ENCODE measurements around the gene DCTN3.
A peak's percentile ranks its signal among the peaks of the same experiment; 100 is the strongest.

The DCTN3 gene

GRCh38 chr9:34582787-34583186 is 37.5 kb downstream of the DCTN3 start:
- Histone ChIP-seq H3K36me3 (ENCODE audit: control insufficient read depth in 5 of 5, insufficient read depth in 5 of 5, low read length in 5 of 5) (peaks cover 0 to 5% (median 2%) of the 10 kb centered on the region in 5 donors), H3K27me3 (ENCODE audit: control insufficient read depth in 5 of 5, insufficient read depth in 4 of 5, low read length in 5 of 5) (peaks cover 0 to 30% (median 16%) of the 10 kb centered on the region in 5 donors), H3K4me3 (ENCODE audit: low read depth in 1 of 5, low read length in 5 of 5) (no peak overlapping the region), H3K9me3 (ENCODE audit: control insufficient read depth in 5 of 5, low read length in 5 of 5) (no peaks in the 10 kb centered on the region), H3K27ac (ENCODE audit: low read depth, low read length) (no peak overlapping the region), H3K4me1 (ENCODE audit: control insufficient read depth in 5 of 5, insufficient read depth in 5 of 5, low read length in 5 of 5) (peaks cover 0 to 58% (median 38%) of the 10 kb centered on the region in 5 donors), H3K9ac (ENCODE audit: low read length in 5 of 5) (no peak overlapping the region)

GRCh38 chr9:34581318-34581717 is 39.0 kb downstream of the DCTN3 start:
- Histone ChIP-seq H3K9ac (ENCODE audit: low read length in 5 of 5) (peak overlapping the region in 1 of 5 donors; percentile 2), H3K36me3 (ENCODE audit: control insufficient read depth in 5 of 5, insufficient read depth in 5 of 5, low read length in 5 of 5) (peaks cover 0 to 8% (median 5%) of the 10 kb centered on the region in 5 donors), H3K27me3 (ENCODE audit: control insufficient read depth in 5 of 5, insufficient read depth in 4 of 5, low read length in 5 of 5) (peaks cover 0 to 35% (median 16%) of the 10 kb centered on the region in 5 donors), H3K4me3 (ENCODE audit: low read depth in 1 of 5, low read length in 5 of 5) (no peak overlapping the region), H3K4me1 (ENCODE audit: control insufficient read depth in 5 of 5, insufficient read depth in 5 of 5, low read length in 5 of 5) (peaks cover 0 to 43% (median 25%) of the 10 kb centered on the region in 5 donors), H3K9me3 (ENCODE audit: control insufficient read depth in 5 of 5, low read length in 5 of 5) (no peaks in the 10 kb centered on the region), H3K27ac (ENCODE audit: low read depth, low read length) (no peak overlapping the region)

DNA sequence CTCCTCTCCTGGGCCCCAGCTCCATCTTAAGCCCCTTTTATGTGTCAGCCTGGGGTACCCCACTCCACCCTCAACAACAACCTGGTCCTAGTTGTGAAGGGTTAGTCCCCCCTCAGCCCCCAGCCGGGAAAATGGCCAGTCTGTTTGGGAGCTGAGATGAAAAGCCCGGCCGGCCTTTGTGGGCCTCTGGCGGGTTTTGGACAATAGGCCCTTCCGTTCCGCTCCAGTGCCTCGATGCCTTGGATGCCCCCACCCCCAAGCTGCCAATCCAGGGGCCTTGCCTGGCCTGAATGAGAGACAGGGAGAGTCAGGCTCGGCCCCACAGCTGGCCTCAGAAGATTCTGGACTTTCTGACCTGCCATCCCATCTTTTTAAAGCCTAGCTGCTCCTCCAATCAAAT is 39.9 kb downstream of the DCTN3 start:
- no peak overlapping the region for H3K4me3 ChIP-seq (ENCODE audit: low read depth in 1 of 5, low read length in 5 of 5)
- H3K9ac ChIP-seq (ENCODE audit: low read length in 5 of 5): peak overlapping the region in 2 of 5 donors; percentile 5 to 34
- H3K27ac ChIP-seq (ENCODE audit: low read depth, low read length): no peak overlapping the region
- no peaks in the 10 kb centered on the region for H3K9me3 ChIP-seq (ENCODE audit: control insufficient read depth in 5 of 5, low read length in 5 of 5)
- H3K36me3 ChIP-seq (ENCODE audit: control insufficient read depth in 5 of 5, insufficient read depth in 5 of 5, low read length in 5 of 5): peaks cover 0 to 8% (median 6%) of the 10 kb centered on the region in 5 donors
- peaks cover 0 to 29% (median 13%) of the 10 kb centered on the region in 5 donors for H3K27me3 ChIP-seq (ENCODE audit: control insufficient read depth in 5 of 5, insufficient read depth in 4 of 5, low read length in 5 of 5)
- peaks cover 0 to 33% (median 15%) of the 10 kb centered on the region in 5 donors for H3K4me1 ChIP-seq (ENCODE audit: control insufficient read depth in 5 of 5, insufficient read depth in 5 of 5, low read length in 5 of 5)

DNA sequence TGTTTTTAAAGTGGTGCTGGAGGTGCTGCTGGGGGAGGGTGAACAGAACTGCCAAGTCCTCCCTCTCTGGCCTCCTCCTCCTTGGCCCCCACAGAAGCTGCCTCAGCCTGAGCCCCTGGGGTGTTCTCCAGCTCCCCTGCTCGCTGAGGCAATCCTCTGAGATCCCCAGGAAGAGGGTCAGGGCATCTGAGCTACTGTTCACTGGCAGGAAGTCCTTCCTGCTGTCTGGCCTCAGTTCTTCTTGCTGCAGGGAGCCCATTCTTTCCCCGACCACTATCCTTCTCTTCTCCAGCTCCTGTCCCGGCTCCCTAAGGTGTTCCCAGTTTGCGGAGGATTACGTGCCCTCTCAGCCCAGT is 40.5 kb downstream of the DCTN3 start:
- H3K9me3 ChIP-seq (ENCODE audit: control insufficient read depth in 5 of 5, low read length in 5 of 5): no peaks in the 10 kb centered on the region
- peaks cover 0 to 10% (median 6%) of the 10 kb centered on the region in 5 donors for H3K36me3 ChIP-seq (ENCODE audit: control insufficient read depth in 5 of 5, insufficient read depth in 5 of 5, low read length in 5 of 5)
- H3K4me1 ChIP-seq (ENCODE audit: control insufficient read depth in 5 of 5, insufficient read depth in 5 of 5, low read length in 5 of 5): peaks cover 0 to 28% (median 13%) of the 10 kb centered on the region in 5 donors
- no peak overlapping the region for H3K27ac ChIP-seq (ENCODE audit: low read depth, low read length)
- H3K4me3 ChIP-seq (ENCODE audit: low read depth in 1 of 5, low read length in 5 of 5): no peak overlapping the region
- peak overlapping the region in 1 of 5 donors; percentile 34 for H3K9ac ChIP-seq (ENCODE audit: low read length in 5 of 5)
- H3K27me3 ChIP-seq (ENCODE audit: control insufficient read depth in 5 of 5, insufficient read depth in 4 of 5, low read length in 5 of 5): peaks cover 0 to 25% (median 13%) of the 10 kb centered on the region in 5 donors

DNA sequence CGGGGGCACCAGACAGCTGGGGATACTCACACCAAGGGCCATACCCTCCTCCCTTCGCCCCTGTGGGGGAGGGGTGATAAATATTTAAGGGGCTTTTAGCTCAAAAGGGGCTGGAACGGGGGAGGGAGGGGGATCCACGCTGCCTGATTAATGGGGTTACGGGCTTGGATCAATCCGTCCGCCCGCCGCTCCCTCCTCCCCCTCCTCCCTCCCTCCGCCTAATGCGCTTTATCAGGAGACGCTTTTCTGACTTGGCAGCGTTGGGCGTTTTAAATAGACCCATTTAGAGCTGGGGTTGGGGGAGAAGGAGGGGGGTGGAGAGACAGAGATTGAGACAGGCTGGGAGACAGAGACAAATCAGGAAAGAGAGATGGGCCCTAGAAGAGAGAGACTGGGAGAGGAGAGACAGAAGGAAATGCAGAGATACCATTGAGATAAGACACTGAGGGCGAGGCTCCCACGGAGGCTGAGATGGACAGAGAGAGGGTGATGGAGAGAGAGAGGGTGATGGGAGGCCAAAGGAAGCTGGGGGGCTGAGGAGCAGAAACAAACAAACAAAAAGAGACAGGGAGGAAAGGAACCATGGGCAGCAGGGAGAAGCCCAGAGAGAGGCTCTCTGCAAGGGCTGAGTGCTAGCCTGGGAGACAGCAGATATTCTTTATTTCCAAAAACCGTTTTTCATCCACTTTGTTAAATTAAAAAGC is 41.0 kb downstream of the DCTN3 start:
- Histone ChIP-seq H3K4me1 (ENCODE audit: control insufficient read depth in 5 of 5, insufficient read depth in 5 of 5, low read length in 5 of 5) (peaks cover 0 to 25% (median 11%) of the 10 kb centered on the region in 5 donors), H3K36me3 (ENCODE audit: control insufficient read depth in 5 of 5, insufficient read depth in 5 of 5, low read length in 5 of 5) (peaks cover 0 to 13% (median 6%) of the 10 kb centered on the region in 5 donors), H3K4me3 (ENCODE audit: low read depth in 1 of 5, low read length in 5 of 5) (no peak overlapping the region), H3K27me3 (ENCODE audit: control insufficient read depth in 5 of 5, insufficient read depth in 4 of 5, low read length in 5 of 5) (peaks cover 0 to 25% (median 13%) of the 10 kb centered on the region in 5 donors), H3K9me3 (ENCODE audit: control insufficient read depth in 5 of 5, low read length in 5 of 5) (no peaks in the 10 kb centered on the region), H3K9ac (ENCODE audit: low read length in 5 of 5) (no peak overlapping the region), H3K27ac (ENCODE audit: low read depth, low read length) (no peak overlapping the region)

GRCh38 chr9:34578241-34579103 is 41.8 kb downstream of the DCTN3 start:
- Histone ChIP-seq H3K36me3 (ENCODE audit: control insufficient read depth in 5 of 5, insufficient read depth in 5 of 5, low read length in 5 of 5) (peaks cover 0 to 16% (median 6%) of the 10 kb centered on the region in 5 donors), H3K4me3 (ENCODE audit: low read depth in 1 of 5, low read length in 5 of 5) (peak overlapping the region in 1 of 5 donors; percentile 40), H3K4me1 (ENCODE audit: control insufficient read depth in 5 of 5, insufficient read depth in 5 of 5, low read length in 5 of 5) (peaks cover 0 to 21% (median 9%) of the 10 kb centered on the region in 5 donors), H3K9me3 (ENCODE audit: control insufficient read depth in 5 of 5, low read length in 5 of 5) (no peaks in the 10 kb centered on the region), H3K27ac (ENCODE audit: low read depth, low read length) (no peak overlapping the region), H3K27me3 (ENCODE audit: control insufficient read depth in 5 of 5, insufficient read depth in 4 of 5, low read length in 5 of 5) (peaks cover 0 to 27% (median 13%) of the 10 kb centered on the region in 5 donors), H3K9ac (ENCODE audit: low read length in 5 of 5) (no peak overlapping the region)

GRCh38 chr9:34577400-34578240 is 42.7 kb downstream of the DCTN3 start:
- H3K4me1 ChIP-seq (ENCODE audit: control insufficient read depth in 5 of 5, insufficient read depth in 5 of 5, low read length in 5 of 5): peaks cover 0 to 15% (median 9%) of the 10 kb centered on the region in 5 donors
- H3K4me3 ChIP-seq (ENCODE audit: low read depth in 1 of 5, low read length in 5 of 5): peak overlapping the region in 1 of 5 donors; percentile 40
- no peaks in the 10 kb centered on the region for H3K9me3 ChIP-seq (ENCODE audit: control insufficient read depth in 5 of 5, low read length in 5 of 5)
- no peak overlapping the region for H3K9ac ChIP-seq (ENCODE audit: low read length in 5 of 5)
- H3K36me3 ChIP-seq (ENCODE audit: control insufficient read depth in 5 of 5, insufficient read depth in 5 of 5, low read length in 5 of 5): peaks cover 0 to 19% (median 14%) of the 10 kb centered on the region in 5 donors
- peaks cover 0 to 28% (median 13%) of the 10 kb centered on the region in 5 donors for H3K27me3 ChIP-seq (ENCODE audit: control insufficient read depth in 5 of 5, insufficient read depth in 4 of 5, low read length in 5 of 5)
- no peak overlapping the region for H3K27ac ChIP-seq (ENCODE audit: low read depth, low read length)

GRCh38 chr9:34576597-34577399 is 43.5 kb downstream of the DCTN3 start:
- Histone ChIP-seq H3K27ac (ENCODE audit: low read depth, low read length) (no peak overlapping the region), H3K9ac (ENCODE audit: low read length in 5 of 5) (no peak overlapping the region)

More at GRCh38 chr9:34576597-34577399, 43.5 kb downstream of the DCTN3 start:
- H3K36me3 ChIP-seq (ENCODE audit: control insufficient read depth in 5 of 5, insufficient read depth in 5 of 5, low read length in 5 of 5): peaks cover 0 to 19% (median 14%) of the 10 kb centered on the region in 5 donors
- no peak overlapping the region for H3K4me3 ChIP-seq (ENCODE audit: low read depth in 1 of 5, low read length in 5 of 5)
- H3K4me1 ChIP-seq (ENCODE audit: control insufficient read depth in 5 of 5, insufficient read depth in 5 of 5, low read length in 5 of 5): peaks cover 0 to 19% (median 10%) of the 10 kb centered on the region in 5 donors
- no peaks in the 10 kb centered on the region for H3K9me3 ChIP-seq (ENCODE audit: control insufficient read depth in 5 of 5, low read length in 5 of 5)
- H3K27me3 ChIP-seq (ENCODE audit: control insufficient read depth in 5 of 5, insufficient read depth in 4 of 5, low read length in 5 of 5): peaks cover 0 to 28% (median 13%) of the 10 kb centered on the region in 5 donors

Data from subcutaneous abdominal adipose tissue (tissue), 5 donors.